RWPE2 (cell line): ENCODE results near the gene ROBO2.

Source experiments
- ATAC-seq: fragments of 200-7000 bp; cut with Tn5 transposase; 3 replicates; pipeline ENCODE4 v1.9.1; 2021; ENCODE audit warnings: low read depth
- DNase-seq: peaks from one replicate; pipeline ENCODE4 v3.0.0-alpha.2; 2020; ENCODE audit warnings: low spot score
- H3K27ac ChIP-seq: fragments of 450-650 bp; 2 replicates; pipeline ENCODE4 v1.5.1; 2017; ENCODE audit warnings: mild to moderate bottlenecking; ENCODE audit not compliant: poor library complexity, severe bottlenecking
- H3K27me3 ChIP-seq: fragments of 250-450 bp; sonication (Bioruptor Pico); 2 replicates; pipeline ENCODE4 v1.5.1; 2021; ENCODE audit warnings: mild to moderate bottlenecking, moderate library complexity; ENCODE audit not compliant: insufficient read depth, poor library complexity, severe bottlenecking
- H3K36me3 ChIP-seq: fragments of 250-450 bp; sonication (Bioruptor Pico); 2 replicates; pipeline ENCODE4 v1.5.1; 2020; ENCODE audit warnings: low read depth, mild to moderate bottlenecking, moderate library complexity
- H3K4me1 ChIP-seq: fragments of 250-450 bp; sonication (Bioruptor Pico); 2 replicates; pipeline ENCODE4 v1.5.1; 2021; ENCODE audit warnings: mild to moderate bottlenecking, moderate library complexity; ENCODE audit not compliant: insufficient read depth, poor library complexity, severe bottlenecking
- H3K4me3 ChIP-seq: fragments of 250-450 bp; sonication (Bioruptor Pico); 2 replicates; pipeline ENCODE4 v1.5.1; 2021; ENCODE audit warnings: mild to moderate bottlenecking, moderate library complexity; ENCODE audit not compliant: severe bottlenecking
- H3K9me3 ChIP-seq: fragments of 250-450 bp; sonication (Bioruptor Pico); 2 replicates; pipeline ENCODE4 v1.5.1; 2021; ENCODE audit warnings: mild to moderate bottlenecking, moderate library complexity; ENCODE audit not compliant: severe bottlenecking
- TF ChIP-seq, protein P1 (sequence below): fragments of 450-650 bp; IDR thresholded peaks from one replicate; pipeline ENCODE4 v1.5.1; 2017; ENCODE audit warnings: mild to moderate bottlenecking, moderate library complexity; ENCODE audit not compliant: poor library complexity, severe bottlenecking

ROBO2 gene

DNA sequence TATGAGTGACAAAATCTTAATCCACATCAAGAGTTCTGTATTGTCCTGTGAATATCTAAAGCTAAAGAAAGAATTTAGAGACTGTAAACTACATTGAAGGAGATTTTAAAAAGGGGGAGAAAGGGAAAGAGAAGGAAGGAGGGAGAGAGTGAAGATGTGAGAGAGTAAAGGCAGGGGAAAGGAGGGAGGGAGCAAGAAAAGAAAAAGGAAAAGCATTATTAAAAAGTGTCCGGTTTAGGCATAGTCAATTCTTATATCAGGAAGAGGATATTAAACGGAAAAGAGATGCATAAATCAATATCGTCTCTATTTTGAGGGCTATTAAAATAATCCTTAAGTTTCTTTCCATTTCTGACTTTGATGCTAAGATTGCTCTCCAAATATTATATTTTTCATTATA lies 332.1 kb downstream of the ROBO2 start:
- H3K27ac ChIP-seq = no peak overlapping the region
- H3K9me3 ChIP-seq = no peaks in the 10 kb centered on the region
- no peak overlapping the region for H3K4me3 ChIP-seq
- H3K4me1 ChIP-seq = peaks cover 7% of the 10 kb centered on the region
- TF ChIP-seq, protein P1, sequence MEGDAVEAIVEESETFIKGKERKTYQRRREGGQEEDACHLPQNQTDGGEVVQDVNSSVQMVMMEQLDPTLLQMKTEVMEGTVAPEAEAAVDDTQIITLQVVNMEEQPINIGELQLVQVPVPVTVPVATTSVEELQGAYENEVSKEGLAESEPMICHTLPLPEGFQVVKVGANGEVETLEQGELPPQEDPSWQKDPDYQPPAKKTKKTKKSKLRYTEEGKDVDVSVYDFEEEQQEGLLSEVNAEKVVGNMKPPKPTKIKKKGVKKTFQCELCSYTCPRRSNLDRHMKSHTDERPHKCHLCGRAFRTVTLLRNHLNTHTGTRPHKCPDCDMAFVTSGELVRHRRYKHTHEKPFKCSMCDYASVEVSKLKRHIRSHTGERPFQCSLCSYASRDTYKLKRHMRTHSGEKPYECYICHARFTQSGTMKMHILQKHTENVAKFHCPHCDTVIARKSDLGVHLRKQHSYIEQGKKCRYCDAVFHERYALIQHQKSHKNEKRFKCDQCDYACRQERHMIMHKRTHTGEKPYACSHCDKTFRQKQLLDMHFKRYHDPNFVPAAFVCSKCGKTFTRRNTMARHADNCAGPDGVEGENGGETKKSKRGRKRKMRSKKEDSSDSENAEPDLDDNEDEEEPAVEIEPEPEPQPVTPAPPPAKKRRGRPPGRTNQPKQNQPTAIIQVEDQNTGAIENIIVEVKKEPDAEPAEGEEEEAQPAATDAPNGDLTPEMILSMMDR = no peak
- no peaks in the 10 kb centered on the region for H3K36me3 ChIP-seq
- ATAC-seq (no peak), DNase-seq (no peak)
- H3K27me3 ChIP-seq = no peaks in the 10 kb centered on the region

DNA sequence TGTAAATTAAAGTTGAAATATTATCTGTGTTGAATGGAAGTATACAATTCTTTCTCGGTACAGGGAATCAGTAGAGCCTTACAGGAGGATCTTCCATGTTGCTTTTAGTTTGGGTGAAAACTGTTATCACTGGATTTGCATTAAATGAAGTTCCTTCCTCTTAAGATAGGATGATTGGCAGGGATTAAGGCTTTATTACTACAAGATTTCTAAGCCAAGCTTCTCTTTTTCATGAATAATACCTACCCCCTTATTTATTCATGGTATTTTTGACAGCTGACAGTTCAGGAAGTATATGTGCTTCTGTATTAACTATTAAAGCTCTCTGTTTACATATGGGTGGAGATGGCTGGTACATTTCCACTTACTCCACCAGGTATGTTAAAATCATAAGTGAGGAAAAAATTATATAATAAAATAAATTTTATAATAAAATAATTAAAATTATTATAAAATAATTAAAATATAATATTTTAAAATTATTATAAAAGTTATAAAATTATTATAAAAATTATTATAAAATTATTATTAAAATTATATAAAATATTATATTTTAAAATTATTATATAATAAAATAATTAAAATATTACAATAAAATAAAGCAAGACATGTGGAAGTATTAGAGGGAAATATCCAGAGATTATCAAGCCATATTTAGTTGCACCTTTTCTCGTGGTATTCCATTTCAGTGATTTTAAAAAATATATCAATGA lies 332.9 kb downstream of the ROBO2 start:
- TF ChIP-seq, protein P1 = no peak
- DNase-seq = no peak
- no peak for ATAC-seq

DNA sequence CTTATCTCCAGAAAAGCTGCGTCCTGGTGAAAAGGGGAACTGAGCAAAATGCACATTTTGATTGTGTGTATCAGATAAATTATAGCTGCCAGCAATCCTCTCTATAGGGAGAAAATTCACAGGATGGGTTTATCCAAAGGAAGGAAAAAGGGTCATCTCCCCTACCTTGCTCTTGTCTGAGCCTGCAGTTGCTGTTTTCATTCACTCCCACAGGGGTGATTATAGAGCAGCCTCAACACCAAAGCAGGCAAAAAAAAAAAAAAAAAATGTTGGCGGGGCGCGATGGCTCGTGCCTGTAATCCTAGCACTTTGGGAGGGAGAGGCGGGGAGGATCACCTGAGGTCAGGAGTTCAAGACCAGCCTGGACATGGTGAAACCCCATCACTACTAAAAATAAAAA lies 333.7 kb downstream of the ROBO2 start:
- Histone ChIP-seq H3K9me3 (no peaks in the 10 kb centered on the region), H3K27me3 (no peaks in the 10 kb centered on the region), H3K27ac (no peak overlapping the region), H3K4me3 (no peak overlapping the region), H3K4me1 (peaks cover 7% of the 10 kb centered on the region), H3K36me3 (no peaks in the 10 kb centered on the region)
- TF ChIP-seq, protein P1 = no peak
- DNase-seq = no peak
- no peak for ATAC-seq

More for the DNA sequence above, 332.9 kb downstream of the ROBO2 start:
- Histone ChIP-seq H3K4me1 (peaks cover 7% of the 10 kb centered on the region), H3K27me3 (no peaks in the 10 kb centered on the region), H3K36me3 (no peaks in the 10 kb centered on the region), H3K4me3 (no peak overlapping the region), H3K9me3 (no peaks in the 10 kb centered on the region), H3K27ac (no peak overlapping the region)

DNA sequence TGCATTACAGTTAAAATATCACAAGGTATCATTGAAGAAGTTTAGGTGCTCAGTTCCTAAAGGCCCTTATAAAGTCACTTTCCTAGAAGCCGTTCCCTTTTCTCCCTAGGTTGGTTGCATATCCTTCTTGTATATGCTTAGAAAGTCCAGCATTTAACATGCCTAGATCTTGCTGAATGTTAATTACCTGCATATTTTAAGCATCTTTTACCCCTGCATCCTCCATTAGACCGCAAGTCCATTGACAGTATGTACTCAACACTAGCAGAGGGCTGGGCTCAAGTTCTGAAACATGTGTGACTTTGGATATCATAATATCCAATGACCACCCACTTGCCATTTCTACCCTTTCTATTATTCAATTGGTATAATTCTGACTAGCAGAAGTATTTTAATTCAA lies 336.6 kb downstream of the ROBO2 start:
- TF ChIP-seq, protein P1 = no peak
- Histone ChIP-seq H3K27ac (no peak overlapping the region), H3K9me3 (no peaks in the 10 kb centered on the region), H3K36me3 (no peaks in the 10 kb centered on the region), H3K27me3 (no peaks in the 10 kb centered on the region), H3K4me1 (no peaks in the 10 kb centered on the region), H3K4me3 (no peak overlapping the region)
- ATAC-seq (no peak), DNase-seq (no peak)

DNA sequence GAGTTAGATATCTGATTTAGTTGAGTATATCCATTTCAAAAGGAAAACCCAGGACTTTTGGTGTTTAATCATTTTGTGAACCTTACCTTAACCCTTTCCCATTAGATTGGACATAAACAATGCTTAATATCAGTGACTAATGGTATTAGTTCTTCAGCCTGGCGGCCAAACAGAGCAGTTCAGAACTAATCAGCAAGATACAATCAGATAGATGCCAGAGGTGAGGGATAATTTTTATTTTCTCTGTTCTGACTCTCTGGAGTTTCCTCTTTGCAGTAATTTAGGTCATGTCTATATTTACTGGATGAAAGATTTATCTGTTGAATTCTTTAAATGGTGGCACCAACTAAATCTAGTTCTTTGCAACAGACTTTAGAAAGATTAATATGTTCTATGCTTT lies 337.8 kb downstream of the ROBO2 start:
- no peaks in the 10 kb centered on the region for H3K27me3 ChIP-seq
- TF ChIP-seq, protein P1 = no peak
- no peaks in the 10 kb centered on the region for H3K4me1 ChIP-seq
- no peak overlapping the region for H3K27ac ChIP-seq
- H3K4me3 ChIP-seq = no peak overlapping the region
- ATAC-seq = no peak
- no peaks in the 10 kb centered on the region for H3K36me3 ChIP-seq
- no peaks in the 10 kb centered on the region for H3K9me3 ChIP-seq
- DNase-seq = no peak
